ENCODE results near the gene CCSAP. TPM values are rescaled to one million over a fixed set of nuclear protein-coding genes. Genes with fewer than 3 reads are reported as not detected.

The CCSAP gene
- total and polyA plus RNA-seq, 2 of the 13 experiments (the other 11 are each of a cell fraction or from before 2014, with no cell fraction given), result 3.7 to 9.0 TPM

GRCh38 chr1:229390130-229390529 is 47.3 kb upstream of the CCSAP start (continued):
- no peak for TF ChIP-seq ZFX (CRISPR knock-in tag; IDR thresholded peaks at IDR 0.05; ENCODE audit: low read depth)

- H3K36me3 ChIP-seq (replicated peaks in 1 of 2; ENCODE audit: control insufficient read depth in 1 of 2, insufficient read depth in 2 of 2, low read length in 2 of 2), result no peaks in the 10 kb centered on the region
- H3K4me1 ChIP-seq (ENCODE audit: insufficient read depth, low read length), result no peaks in the 10 kb centered on the region
- POLR2A ChIA-PET, result no interaction called here
- H3K27me3 ChIP-seq (ENCODE audit: control insufficient read depth in 1 of 2, insufficient read depth in 2 of 2, low read length in 2 of 2), result peaks cover 0 to 14% of the 10 kb centered on the region in 2 experiments; a peak in 2 of 5 replicates
- no peak overlapping the region for H3K4me3 ChIP-seq (replicated peaks in 1 of 3; ENCODE audit: insufficient read depth in 1 of 3, low read depth in 2 of 3, low read length in 3 of 3)
- CTCF ChIA-PET (ENCODE audit: low intra/inter-chr PET ratio, low total read pairs), result no interaction called here
- no peak for ATAC-seq
- no peak overlapping the region for H3K9ac ChIP-seq (ENCODE audit: insufficient read depth, low read depth, low read length)
- no peaks in the 10 kb centered on the region for H4K20me1 ChIP-seq (ENCODE audit: insufficient read depth, low read length)
- H3K9me3 ChIP-seq (ENCODE audit: low read length), result no peaks in the 10 kb centered on the region
- H3K27ac ChIP-seq (ENCODE audit: extremely low read length, insufficient read depth, low read length), result no peak overlapping the region
- no peak overlapping the region for H2AFZ ChIP-seq (ENCODE audit: low read length)
- intact Hi-C loops (cut with micrococcal nuclease; ENCODE audit: unreplicated experiment) (no loop called here), in situ Hi-C loops (cut with HindIII; ENCODE audit: extremely low pct_ligation_motif_present, low pct_unique_long_range_greater_than_20kb) (no loop called here)
- H3K4me2 ChIP-seq (ENCODE audit: low read depth, low read length), result no peak overlapping the region
- FAIRE-seq, result no peak
- 25% methylated on average over 7 of the region's 7 CpGs for WGBS (ENCODE audit: low lambda C conversion rate)
- no peak for DNase-seq (ENCODE audit: low spot score)
- H3K79me2 ChIP-seq (ENCODE audit: insufficient read depth, low read length), result no peaks in the 10 kb centered on the region
- no TSS peak for BruUV-seq (replicated peaks)
- TF ChIP-seq KDM5B (CRISPR knock-in tag; IDR thresholded peaks at IDR 0.05; ENCODE audit: borderline replicate concordance) (no peak), MXD4 (CRISPR knock-in tag; IDR thresholded peaks at IDR 0.05) (no peak), HES4 (CRISPR knock-in tag; IDR thresholded peaks at IDR 0.05; ENCODE audit: borderline replicate concordance) (no peak), ZNF468 (CRISPR knock-in tag; IDR thresholded peaks at IDR 0.05) (no peak), CREBL2 (CRISPR knock-in tag; IDR thresholded peaks at IDR 0.05; ENCODE audit: borderline replicate concordance) (no peak), CREB3 (CRISPR knock-in tag; IDR thresholded peaks at IDR 0.05) (no peak), ZNF414 (CRISPR knock-in tag; IDR thresholded peaks at IDR 0.05) (no peak), SSRP1 (CRISPR knock-in tag; IDR thresholded peaks at IDR 0.05) (no peak), CEBPZ (IDR thresholded peaks at IDR 0.05; ENCODE audit: low read length) (no peak), MYPOP (CRISPR knock-in tag; IDR thresholded peaks at IDR 0.05) (no peak), ZNF224 (CRISPR knock-in tag; IDR thresholded peaks at IDR 0.05) (no peak), ZFP37 (CRISPR knock-in tag; IDR thresholded peaks at IDR 0.05; ENCODE audit: borderline replicate concordance) (no peak), ZNF7 (CRISPR knock-in tag; IDR thresholded peaks at IDR 0.05) (no peak), TAF1 (CRISPR knock-in tag; IDR thresholded peaks at IDR 0.05) (no peak), TAF15 (IDR thresholded peaks at IDR 0.05; ENCODE audit: low read depth, low read length, poor library complexity, severe bottlenecking) (no peak), ZNF776 (CRISPR knock-in tag; IDR thresholded peaks at IDR 0.05) (no peak)
Observed at GRCh38 chr1:229388897-229389580, 46.2 kb upstream of the CCSAP start.
